Lung (tissue), 12 donors: Measurements from ENCODE around the gene TMEM94. TPM values are rescaled to one million over a fixed set of nuclear protein-coding genes. Genes with fewer than 3 reads are reported as not detected.

Source experiments
- ATAC-seq: fragments of 200-7000 bp; cut with Tn5 transposase; one replicate; pipeline ENCODE4 v1.9.1; 2020; ENCODE audit warnings: moderate number of reproducible peaks; ENCODE audit not compliant: insufficient read depth, low FRiP score
- DNase-seq, 3 donors: peaks; one replicate each; pipeline ENCODE4 v3.0.0-alpha.2; 2013 to 2017
- H3K27ac ChIP-seq, 2 donors: one replicate each; pipeline ENCODE4 v1.5.1; 2013; ENCODE audit warnings: mild to moderate bottlenecking in 2 of 2, moderate library complexity in 2 of 2, control low read depth in 1 of 2, inconsistent platforms in 1 of 2, low read depth in 1 of 2, low read length in 1 of 2
- H3K27me3 ChIP-seq, 3 donors: one replicate each; pipeline ENCODE4 v1.5.1; 2013; ENCODE audit warnings: low read length in 2 of 3; ENCODE audit not compliant: control insufficient read depth in 3 of 3, insufficient read depth in 3 of 3
- H3K36me3 ChIP-seq, 4 donors: one replicate each; pipeline ENCODE4 v1.5.1; 2013; ENCODE audit warnings: low read length in 4 of 4, mild to moderate bottlenecking in 1 of 4, moderate library complexity in 1 of 4; ENCODE audit not compliant: control insufficient read depth in 4 of 4, insufficient read depth in 4 of 4
- H3K4me1 ChIP-seq, 5 donors: one replicate each; pipeline ENCODE4 v1.5.1; 2013; ENCODE audit warnings: low read length in 5 of 5, mild to moderate bottlenecking in 2 of 5, moderate library complexity in 1 of 5; ENCODE audit not compliant: control insufficient read depth in 5 of 5, insufficient read depth in 5 of 5
- H3K4me3 ChIP-seq: one replicate; pipeline ENCODE4 v1.5.1; 2013; ENCODE audit warnings: mild to moderate bottlenecking, control low read depth, moderate library complexity
- H3K9ac ChIP-seq, 2 donors: one replicate each; pipeline ENCODE4 v1.5.1; 2013; ENCODE audit warnings: low read length in 2 of 2, control low read depth in 1 of 2; ENCODE audit not compliant: insufficient read depth in 1 of 2
- H3K9me3 ChIP-seq, 4 donors: one replicate each; pipeline ENCODE4 v1.5.1; 2013; ENCODE audit warnings: low read length in 3 of 4, mild to moderate bottlenecking in 1 of 4, moderate library complexity in 1 of 4; ENCODE audit not compliant: control insufficient read depth in 4 of 4, insufficient read depth in 3 of 4
- WGBS, 2 donors: extraction: QIAGEN DNeasy Blood & Tissue Kit; methylation state at CpG; one replicate each; pipeline ENCODE4 v1.1.7; 2013; 5-methylcytosine and 5-hydroxymethylcytosine counted together
- polyA plus RNA-seq, 2 donors: library from polyadenylated mRNA; stranded (reverse); fragments of 200-250 nt; gene quantifications; one replicate each; pipeline ENCODE4 v1.2.1, GENCODE V29; 2013
- total RNA-seq, 2 donors: library from RNA; depleted of rRNA in 1 of 2; stranded (reverse); fragments of >200 nt in 1 of 2; gene quantifications; one replicate each; pipeline ENCODE4 v1.2.1, GENCODE V29; 2014 to 2021
- TF ChIP-seq, protein P1 (sequence below): IDR thresholded peaks from 2 replicates; pipeline ENCODE4 v1.5.1; 2012; ENCODE audit warnings: mild to moderate bottlenecking; ENCODE audit errors: control extremely low read depth, extremely low read depth
- donor health status: control.
- donor health status: control.
- donor health status: Bipolar disorder and iron deficiency.
- donor health status: healthy.
- donor health status: DM: yes; HTN: yes; CAD: no.

TMEM94 gene
- total and polyA plus RNA-seq, 4 donors = 40.0 to 82.3 (median 53.3) TPM

DNA sequence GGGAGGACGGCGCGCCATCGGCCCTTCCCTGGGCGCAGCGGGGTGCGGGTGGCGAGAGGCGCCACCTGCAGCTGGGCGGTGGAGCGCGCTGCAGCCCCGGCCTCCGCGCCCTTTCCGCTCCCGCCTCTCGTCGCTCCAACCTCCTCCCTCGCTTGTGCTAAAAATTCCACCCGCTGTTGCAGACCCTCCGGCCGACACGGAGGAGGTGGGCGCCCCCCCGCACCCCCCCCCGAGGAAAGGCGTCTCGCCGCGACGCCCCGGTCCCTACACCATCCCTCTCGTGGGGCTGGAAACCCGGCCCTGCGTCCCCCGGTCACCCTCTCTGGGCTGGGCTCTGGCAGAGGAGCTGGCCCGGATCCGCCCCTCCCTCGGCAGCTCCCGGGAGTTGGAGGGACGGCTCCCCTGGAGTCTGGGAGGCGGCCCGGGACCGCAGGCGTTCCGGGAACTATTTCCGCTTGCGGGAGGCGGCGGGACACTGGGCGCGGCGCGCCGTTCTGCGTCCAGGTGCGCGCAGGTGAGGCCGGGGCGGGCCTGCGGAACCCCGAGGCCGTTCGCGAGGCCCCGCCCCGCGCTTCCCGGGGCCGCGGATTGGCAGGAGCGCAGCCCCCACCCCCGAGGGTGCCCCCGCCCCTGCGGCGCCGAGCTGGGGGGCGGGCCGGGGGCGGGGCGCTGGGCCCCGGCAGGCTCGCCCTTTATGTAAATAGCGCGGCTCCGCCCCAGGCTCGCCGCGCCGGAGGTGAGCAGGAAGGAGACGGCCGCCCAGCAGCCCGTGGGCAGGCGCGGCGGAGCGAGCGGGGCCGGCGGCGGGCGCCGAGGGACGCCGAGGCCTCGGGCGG lies 68.8 kb downstream of the TMEM94 start, which contains the start of gene LLGL2:
Gene LLGL2, plus strand, starts transcription at position 728 of the 836 bp plus-strand sequence. CDS start 17,730 bp downstream, outside the sequence.
- DNase-seq = peak; percentile 79 to 88 (median 81)
- Histone ChIP-seq H3K9me3 (peaks cover 0 to 3% (median 0%) of the 10 kb centered on the region in 4 donors), H3K27me3 (peaks cover 0 to 5% (median 0%) of the 10 kb centered on the region in 3 donors), H3K36me3 (peaks cover 0 to 11% (median 6%) of the 10 kb centered on the region in 4 donors), H3K4me1 (peaks cover 0 to 9% (median 0%) of the 10 kb centered on the region in 5 donors), H3K27ac (peak within 1 kb of the TSS; percentile 49 to 85), H3K9ac (no peak within 1 kb of the TSS), H3K4me3 (peak within 1 kb of the TSS; percentile 64)
- WGBS, 2 donors = 1% methylated on average over 64 to 108 of the region's 108 CpGs
- peak; percentile 92 for ATAC-seq
- TF ChIP-seq, protein P1, sequence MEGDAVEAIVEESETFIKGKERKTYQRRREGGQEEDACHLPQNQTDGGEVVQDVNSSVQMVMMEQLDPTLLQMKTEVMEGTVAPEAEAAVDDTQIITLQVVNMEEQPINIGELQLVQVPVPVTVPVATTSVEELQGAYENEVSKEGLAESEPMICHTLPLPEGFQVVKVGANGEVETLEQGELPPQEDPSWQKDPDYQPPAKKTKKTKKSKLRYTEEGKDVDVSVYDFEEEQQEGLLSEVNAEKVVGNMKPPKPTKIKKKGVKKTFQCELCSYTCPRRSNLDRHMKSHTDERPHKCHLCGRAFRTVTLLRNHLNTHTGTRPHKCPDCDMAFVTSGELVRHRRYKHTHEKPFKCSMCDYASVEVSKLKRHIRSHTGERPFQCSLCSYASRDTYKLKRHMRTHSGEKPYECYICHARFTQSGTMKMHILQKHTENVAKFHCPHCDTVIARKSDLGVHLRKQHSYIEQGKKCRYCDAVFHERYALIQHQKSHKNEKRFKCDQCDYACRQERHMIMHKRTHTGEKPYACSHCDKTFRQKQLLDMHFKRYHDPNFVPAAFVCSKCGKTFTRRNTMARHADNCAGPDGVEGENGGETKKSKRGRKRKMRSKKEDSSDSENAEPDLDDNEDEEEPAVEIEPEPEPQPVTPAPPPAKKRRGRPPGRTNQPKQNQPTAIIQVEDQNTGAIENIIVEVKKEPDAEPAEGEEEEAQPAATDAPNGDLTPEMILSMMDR = no peak

DNA sequence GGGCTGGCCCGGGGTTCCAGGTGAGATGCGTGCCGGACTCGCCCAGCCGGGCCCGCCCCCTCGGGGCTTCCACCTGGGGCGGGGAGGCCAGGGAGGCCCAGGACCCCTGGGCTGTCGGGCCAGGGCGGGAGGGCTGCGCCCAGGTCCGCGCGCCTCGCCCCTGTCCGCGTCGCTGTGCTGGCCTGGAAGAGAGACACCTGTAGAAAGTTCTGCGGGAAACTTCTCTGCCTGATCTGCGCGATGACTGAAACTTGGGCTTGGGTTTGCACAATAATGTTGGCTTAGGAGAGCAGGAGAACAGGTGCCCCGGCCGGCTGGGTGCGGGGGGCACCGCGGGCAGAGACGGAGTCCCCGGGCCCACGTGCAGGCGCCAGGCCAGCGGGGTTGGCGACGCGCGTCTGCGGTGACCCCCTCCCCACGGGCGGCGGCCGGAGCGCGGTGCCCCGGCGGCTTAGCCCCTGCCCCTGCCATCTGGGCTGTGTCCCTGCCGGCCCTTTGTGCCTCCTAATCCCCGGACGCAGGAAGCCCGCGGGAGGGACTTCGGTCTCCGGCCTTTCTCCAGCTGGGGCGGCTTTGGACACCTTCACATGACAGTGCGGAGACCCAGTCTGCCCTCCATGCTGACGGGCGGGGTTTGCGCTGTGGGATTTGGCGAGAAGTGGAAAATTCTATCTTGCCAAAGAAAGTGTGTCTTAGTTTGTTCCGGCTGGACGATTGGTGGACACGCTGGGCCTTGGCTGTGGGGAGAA lies 69.5 kb downstream of the TMEM94 start:
- peaks cover 0 to 11% (median 6%) of the 10 kb centered on the region in 4 donors for H3K36me3 ChIP-seq
- no peak overlapping the region for H3K9ac ChIP-seq
- peak overlapping the region in 1 of 2 donors; percentile 85 for H3K27ac ChIP-seq
- ATAC-seq (peak; percentile 10), DNase-seq (peak in 2 of 3 donors; percentile 37)
- TF ChIP-seq, protein P1 = no peak
- H3K27me3 ChIP-seq = peaks cover 0 to 5% (median 0%) of the 10 kb centered on the region in 3 donors
- H3K4me3 ChIP-seq = peak overlapping the region; percentile 64
- 1 to 5% methylated on average over 33 to 60 of the region's 60 CpGs for WGBS, 2 donors
- peaks cover 0 to 3% (median 0%) of the 10 kb centered on the region in 4 donors for H3K9me3 ChIP-seq
- peaks cover 0 to 9% (median under 1%) of the 10 kb centered on the region in 5 donors for H3K4me1 ChIP-seq

DNA sequence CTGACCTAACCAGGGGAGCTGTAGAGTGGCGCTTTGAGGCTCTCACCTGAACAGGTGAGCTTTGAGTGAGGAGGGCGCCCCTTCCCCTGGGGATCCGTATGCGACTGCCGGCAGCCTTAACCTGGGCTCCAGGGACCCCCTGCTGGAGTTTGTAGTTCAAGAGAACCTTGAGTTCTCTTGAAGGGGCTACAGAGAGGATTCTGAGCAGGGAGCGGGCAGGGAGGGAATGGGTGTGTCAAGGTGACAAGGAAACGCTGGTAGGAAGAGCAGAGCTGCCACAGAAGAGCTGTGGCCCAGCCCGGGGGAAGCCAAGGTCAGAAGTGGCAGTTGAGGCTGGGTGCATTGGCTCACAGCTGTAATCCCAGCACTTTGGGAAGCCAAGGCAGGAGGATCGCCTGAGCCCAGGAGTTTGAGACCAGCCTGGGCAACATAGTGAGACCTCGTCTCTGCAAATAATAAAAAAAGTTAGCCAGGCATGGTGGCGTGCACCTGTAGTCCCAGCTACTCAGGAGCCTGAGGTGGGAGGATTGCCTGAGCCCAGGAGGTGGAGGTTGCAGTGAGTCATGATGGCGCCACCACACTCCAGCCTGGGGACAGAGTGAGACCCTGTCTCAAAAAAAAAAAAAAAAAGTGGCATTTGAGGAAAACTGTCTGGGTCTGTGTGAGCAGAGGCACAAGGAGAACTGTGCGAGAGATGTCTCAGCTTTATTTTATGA lies 70.3 kb downstream of the TMEM94 start:
- Histone ChIP-seq H3K4me1 (peaks cover 0 to 9% (median 4%) of the 10 kb centered on the region in 5 donors), H3K36me3 (peaks cover 0 to 11% (median 5%) of the 10 kb centered on the region in 4 donors), H3K9ac (no peak overlapping the region), H3K9me3 (no peaks in the 10 kb centered on the region), H3K27ac (peak overlapping the region in 1 of 2 donors; percentile 85), H3K4me3 (peak overlapping the region; percentile 64), H3K27me3 (peaks cover 0 to 5% (median 0%) of the 10 kb centered on the region in 3 donors)
- TF ChIP-seq, protein P1 = no peak
- DNase-seq (no peak), ATAC-seq (no peak)
- 52 to 57% methylated on average over 13 of the region's 13 CpGs for WGBS, 2 donors
